A549 treated with Hydrocortisone at 1 μM for 4 hours (cell line): ENCODE data around the gene CTAGE4. TPM values are rescaled to one million over a fixed set of nuclear protein-coding genes. Genes with fewer than 3 reads are reported as not detected.

Source experiments
- total RNA-seq: library from RNA; stranded (reverse); fragments of 200-300 nt; extraction: Qiagen RNA extraction; gene quantifications from 5 replicates; pipeline ENCODE4 v1.2.3, GENCODE V29; 2022

The CTAGE4 gene, protein sequence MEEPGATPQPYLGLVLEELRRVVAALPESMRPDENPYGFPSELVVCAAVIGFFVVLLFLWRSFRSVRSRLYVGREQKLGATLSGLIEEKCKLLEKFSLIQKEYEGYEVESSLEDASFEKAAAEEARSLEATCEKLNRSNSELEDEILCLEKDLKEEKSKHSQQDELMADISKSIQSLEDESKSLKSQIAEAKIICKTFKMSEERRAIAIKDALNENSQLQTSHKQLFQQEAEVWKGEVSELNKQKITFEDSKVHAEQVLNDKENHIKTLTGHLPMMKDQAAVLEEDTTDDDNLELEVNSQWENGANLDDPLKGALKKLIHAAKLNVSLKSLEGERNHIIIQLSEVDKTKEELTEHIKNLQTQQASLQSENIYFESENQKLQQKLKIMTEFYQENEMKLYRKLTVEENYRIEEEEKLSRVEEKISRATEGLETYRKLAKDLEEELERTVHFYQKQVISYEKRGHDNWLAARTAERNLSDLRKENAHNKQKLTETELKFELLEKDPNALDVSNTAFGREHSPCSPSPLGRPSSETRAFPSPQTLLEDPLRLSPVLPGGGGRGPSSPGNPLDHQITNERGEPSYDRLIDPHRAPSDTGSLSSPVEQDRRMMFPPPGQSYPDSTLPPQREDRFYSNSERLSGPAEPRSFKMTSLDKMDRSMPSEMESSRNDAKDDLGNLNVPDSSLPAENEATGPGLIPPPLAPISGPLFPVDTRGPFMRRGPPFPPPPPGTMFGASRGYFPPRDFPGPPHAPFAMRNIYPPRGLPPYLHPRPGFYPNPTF
- 0.03 TPM in 1 of 5 replicates, not detected in the others for total RNA-seq

GRCh38 chr7:144183166-144183565 lies at the start of gene CTAGE4:
CTAGE4 (plus strand) TSS chr7:144183466; CDS start chr7:144183504, 38 bp downstream.

GRCh38 chr7:144195212-144195872 lies 12.1 kb downstream of the CTAGE4 start, which contains the start of gene ARHGEF35:
ARHGEF35 (minus strand) TSS chr7:144195833; CDS start chr7:144188383, 7,450 bp downstream.

Other genes with a start within 250 kb of the CTAGE4 start
- gene OR2F2, start 248.2 kb upstream of the CTAGE4 start, total RNA-seq = not detected in 5 replicates
- gene OR2F1, start 228.6 kb upstream of the CTAGE4 start, total RNA-seq = not detected in 5 replicates
- gene OR6B1, start 183.1 kb upstream of the CTAGE4 start, total RNA-seq = not detected in 5 replicates
- not detected in 5 replicates for gene OR2A5, start 134.5 kb upstream of the CTAGE4 start, total RNA-seq
- not detected in 5 replicates for gene OR2A25, start 113.7 kb upstream of the CTAGE4 start, total RNA-seq
- not detected in 5 replicates for gene OR2A12, start 97.2 kb upstream of the CTAGE4 start, total RNA-seq
- not detected in 5 replicates for gene OR2A2, start 73.9 kb upstream of the CTAGE4 start, total RNA-seq
- gene OR2A14, start 60.3 kb upstream of the CTAGE4 start, total RNA-seq = not detected in 5 replicates
- gene ARHGEF35, start 12.4 kb downstream of the CTAGE4 start, total RNA-seq = 0.37 to 0.68 TPM (median 0.39 TPM) in 5 replicates
- gene OR2A42, start 56.1 kb downstream of the CTAGE4 start, total RNA-seq = not detected in 5 replicates
- not detected in 5 replicates for gene OR2A7, start 81.3 kb downstream of the CTAGE4 start, total RNA-seq
- not detected in 5 replicates for gene CTAGE8, start 85.8 kb downstream of the CTAGE4 start, total RNA-seq
- gene OR2A1, start 129.0 kb downstream of the CTAGE4 start, total RNA-seq = not detected in 5 replicates
- gene ARHGEF5, start 171.9 kb downstream of the CTAGE4 start, total RNA-seq = 2.5 to 2.9 TPM (median 2.7 TPM) in 5 replicates
- not detected in 5 replicates for gene NOBOX, start 220.2 kb downstream of the CTAGE4 start, total RNA-seq